GM10847 (cell line): ENCODE results near the gene CNTRL.

Source experiments
- POLR2A ChIP-seq: IDR thresholded peaks from 2 replicates; pipeline ENCODE4 v1.6.1; 2011; ENCODE audit not compliant: insufficient read length; ENCODE audit errors: extremely low read depth

CNTRL gene

DNA sequence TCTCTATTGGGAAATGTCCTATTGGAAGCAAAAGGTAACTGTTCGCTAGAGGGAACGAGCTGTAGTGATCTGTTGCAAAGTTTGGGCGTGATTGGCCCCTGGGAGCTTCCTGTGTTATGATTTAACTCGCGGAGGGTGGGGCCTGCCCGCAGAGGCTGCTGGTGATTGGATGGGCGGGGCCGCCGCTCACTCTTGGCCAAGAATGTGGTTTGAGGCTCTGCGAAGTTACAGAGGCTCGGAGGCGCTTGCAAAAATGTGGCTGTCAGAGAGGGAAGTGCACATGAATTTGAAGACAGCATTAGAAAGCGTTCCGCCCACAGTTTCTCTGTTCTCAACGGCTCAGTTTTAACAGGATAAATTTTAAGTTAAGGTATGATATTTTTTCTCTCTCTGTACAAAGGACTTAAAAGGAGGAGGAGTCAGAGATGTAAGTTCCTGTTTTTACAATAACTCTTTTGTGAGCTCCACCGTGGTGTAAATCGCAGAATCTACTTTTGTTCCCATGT, 46.9 kb downstream of the CNTRL start:
- TF ChIP-seq POLR2A, result peak; percentile 32

DNA sequence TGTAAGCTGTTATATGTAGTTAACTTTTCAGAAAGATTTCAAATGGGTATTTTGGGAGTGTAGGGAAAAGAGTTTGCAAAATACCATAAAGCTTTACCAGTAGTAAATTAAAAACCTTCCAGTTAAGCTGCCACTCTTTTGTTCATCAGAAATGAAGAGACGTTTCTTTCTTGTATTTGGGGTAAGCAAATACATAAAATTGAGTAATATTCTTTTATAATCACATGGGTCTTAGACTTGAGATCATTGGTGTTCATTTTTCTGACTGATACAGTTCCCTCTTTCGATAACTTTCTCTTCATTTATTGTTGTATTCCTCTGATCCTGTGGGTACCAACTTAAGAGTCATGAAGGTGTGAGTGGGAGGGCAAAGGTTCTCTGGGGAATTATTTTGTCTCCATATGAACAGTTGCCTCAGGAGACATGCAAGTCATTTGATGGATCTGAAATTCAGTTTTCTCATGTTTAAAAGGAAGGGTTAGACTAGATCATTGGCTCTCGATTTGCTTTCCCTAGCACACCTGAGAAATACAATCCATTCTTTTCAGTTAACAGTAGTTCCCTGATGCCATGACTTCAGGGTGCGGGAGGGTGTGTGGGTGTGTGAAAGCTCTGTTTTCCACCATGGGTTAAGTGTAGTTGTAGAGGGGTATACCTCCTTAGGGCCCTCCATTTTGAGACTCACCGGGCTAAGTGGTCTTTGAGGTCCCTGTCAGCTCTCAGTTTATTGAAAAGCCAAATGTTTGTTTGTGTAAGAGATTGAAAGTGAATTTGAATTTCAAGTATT, 47.7 kb downstream of the CNTRL start:
- no peak for TF ChIP-seq POLR2A

DNA sequence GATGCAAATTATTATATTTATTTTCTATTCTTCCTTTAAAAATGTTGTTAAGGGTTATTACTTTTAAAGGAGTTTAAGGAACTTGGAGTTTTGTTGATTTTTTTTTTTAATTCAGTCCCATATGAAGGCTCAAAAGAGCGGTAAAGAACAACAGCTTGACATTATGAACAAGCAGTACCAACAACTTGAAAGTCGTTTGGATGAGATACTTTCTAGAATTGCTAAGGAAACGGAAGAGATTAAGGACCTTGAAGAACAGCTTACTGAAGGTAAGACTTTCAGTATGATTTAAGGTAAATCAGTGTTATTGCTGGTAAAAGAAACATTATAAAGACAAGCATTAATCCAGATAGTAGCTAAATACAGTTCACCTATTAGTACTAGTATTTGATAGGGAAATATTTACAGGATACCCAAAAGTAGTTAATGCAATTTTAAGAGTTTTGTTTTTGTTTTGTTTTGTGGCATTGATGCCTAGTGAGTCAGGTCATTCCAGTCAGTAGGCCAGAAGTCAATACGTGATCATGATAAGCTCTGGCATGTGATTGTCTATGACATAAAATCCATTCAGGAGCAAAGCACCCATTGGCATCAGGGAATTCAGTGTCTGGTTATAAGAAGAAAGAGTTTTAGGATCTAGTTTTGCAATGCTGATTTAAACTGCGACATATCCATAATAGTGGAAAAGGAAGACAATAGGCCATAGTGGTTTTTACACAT, 49.2 kb downstream of the CNTRL start:
- no peak for TF ChIP-seq POLR2A

DNA sequence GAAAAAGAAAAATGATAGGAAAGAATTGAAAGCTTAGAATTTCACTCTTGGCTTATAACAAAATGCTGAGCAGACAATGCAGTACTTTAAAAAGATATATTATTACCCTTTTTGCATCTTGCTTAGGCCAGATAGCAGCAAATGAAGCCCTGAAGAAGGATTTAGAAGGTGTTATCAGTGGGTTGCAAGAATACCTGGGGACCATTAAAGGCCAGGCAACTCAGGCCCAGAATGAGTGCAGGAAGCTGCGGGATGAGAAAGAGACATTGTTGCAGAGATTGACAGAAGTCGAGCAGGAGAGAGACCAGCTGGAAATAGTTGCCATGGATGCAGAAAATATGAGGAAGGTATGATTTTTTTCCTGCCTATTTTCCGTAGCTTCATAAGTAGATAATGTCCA, 50.8 kb downstream of the CNTRL start:
- no peak for TF ChIP-seq POLR2A

DNA sequence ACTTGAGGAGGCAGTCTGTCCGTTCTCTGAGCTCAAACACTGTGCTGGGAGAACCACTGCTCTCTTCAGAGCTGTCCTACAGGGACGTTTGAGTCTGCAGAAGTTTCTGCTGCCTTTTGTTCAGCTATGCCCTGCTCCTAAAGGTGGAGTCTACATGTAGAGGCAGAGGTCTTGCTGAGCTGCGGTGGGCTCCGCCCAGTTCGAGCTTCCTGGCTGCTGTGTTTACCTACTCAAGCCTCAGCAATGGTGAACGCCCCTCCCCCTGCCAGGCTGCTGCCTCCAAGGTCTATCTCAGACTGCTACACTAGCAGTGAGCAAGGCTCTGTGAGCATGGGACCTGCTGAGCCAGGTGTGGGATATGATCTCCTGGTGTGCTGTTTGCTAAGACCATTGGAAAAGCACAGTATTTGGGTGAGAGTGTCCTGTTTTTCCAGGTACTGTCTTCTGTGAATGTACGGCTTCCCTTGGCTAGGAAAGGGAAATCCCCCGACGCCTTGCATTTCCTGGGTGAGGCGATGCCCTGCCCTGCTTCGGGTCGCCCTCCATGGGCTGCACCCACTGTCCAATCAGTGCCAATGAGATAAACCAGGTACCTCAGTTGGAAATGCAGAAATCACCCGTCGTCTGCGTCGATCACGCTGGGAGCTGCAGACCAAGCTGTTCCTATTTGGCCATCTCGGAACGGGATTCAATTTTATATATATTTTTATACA, 58.5 kb downstream of the CNTRL start:
- no peak for TF ChIP-seq POLR2A

GRCh38 chr9:121135642-121136041, 60.9 kb downstream of the CNTRL start:
- TF ChIP-seq POLR2A, result no peak

DNA sequence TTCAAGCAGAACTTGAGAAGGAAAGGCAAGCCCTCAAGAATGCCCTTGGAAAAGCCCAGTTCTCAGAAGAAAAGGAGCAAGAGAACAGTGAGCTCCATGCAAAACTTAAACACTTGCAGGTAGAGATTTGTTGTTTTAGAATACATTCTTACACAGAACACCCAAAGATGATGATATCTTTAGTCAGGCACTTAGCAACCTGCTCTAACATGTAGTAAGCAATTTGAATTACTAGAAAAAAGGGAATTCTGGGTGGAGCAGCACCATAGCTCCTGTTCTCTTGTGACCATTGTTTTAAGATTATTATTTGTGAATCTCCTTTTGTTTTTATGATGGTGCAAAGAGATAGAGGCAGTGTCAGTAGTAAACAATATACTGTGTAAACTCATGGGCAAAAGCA, 63.8 kb downstream of the CNTRL start:
- no peak for TF ChIP-seq POLR2A

DNA sequence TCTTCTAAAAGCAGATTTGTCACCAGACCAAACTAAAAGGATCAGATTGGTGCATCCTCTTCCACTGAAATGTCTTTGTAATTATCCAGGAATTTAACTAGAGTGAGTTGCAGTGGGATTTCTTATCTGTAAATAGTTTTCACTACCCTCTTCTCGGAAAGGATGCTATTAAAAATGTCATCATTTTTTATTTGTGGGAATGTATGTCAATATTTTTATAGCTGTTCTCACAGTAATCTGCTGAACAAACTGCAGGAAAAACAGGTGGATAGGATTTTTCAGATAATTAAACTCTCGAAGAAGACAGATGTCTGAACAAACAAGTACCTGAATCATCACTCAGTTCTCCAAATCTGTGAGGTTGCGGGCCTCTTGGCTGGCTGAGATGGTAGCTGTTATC, 64.2 kb downstream of the CNTRL start:
- TF ChIP-seq POLR2A, result no peak

DNA sequence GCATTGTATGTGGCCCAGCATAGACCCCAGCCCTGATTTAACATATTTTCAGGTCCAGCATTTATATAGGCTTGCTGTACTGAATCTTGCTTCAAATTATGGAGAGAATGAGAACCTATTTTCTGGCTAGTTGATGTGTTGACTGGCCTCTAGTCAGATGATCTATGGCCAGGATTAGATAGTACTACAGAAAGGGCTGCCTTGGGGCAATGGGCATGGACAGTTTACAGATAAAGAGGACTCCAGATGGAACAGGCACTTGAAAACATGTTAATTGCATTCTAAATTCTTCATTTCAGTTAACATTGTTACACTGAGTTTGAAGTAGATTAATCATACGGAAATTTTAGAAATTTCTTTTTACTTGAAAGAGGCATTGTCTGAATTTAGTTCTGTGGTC, 65.4 kb downstream of the CNTRL start:
- no peak for TF ChIP-seq POLR2A

DNA sequence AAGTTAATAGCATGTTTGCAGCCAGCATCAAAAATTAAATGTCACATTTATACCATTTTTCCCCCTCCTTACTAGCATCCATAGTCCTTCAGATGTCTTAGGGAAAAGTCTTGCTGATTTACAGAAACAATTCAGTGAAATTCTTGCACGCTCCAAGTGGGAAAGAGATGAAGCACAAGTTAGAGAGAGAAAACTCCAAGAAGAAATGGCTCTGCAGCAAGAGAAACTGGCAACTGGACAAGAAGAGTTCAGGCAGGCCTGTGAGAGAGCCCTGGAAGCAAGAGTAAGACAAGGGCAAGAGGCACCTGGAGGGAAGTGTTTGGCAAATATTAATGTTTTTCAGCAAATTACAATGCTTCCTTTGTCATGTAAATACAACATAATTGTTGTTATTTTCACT, 66.6 kb downstream of the CNTRL start:
- no peak for TF ChIP-seq POLR2A

DNA sequence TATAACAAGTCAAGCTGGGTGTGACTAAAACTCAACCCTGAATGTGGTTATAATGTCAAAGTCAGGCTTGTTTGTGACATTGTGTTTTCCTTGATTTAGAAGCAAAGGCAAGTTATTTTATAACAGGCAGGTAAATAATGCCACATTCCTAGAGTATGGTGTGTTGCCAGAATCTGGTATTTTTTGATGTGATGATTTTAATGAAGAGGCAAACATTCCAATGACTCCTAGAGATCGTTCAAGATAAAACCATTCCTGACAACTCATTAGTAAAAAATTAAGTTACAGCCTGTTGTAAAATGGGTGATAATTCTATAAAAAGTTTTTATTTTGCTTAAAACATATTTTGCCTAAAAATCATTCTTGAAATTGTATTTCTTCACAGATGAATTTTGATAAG, 67.0 kb downstream of the CNTRL start:
- no peak for TF ChIP-seq POLR2A

DNA sequence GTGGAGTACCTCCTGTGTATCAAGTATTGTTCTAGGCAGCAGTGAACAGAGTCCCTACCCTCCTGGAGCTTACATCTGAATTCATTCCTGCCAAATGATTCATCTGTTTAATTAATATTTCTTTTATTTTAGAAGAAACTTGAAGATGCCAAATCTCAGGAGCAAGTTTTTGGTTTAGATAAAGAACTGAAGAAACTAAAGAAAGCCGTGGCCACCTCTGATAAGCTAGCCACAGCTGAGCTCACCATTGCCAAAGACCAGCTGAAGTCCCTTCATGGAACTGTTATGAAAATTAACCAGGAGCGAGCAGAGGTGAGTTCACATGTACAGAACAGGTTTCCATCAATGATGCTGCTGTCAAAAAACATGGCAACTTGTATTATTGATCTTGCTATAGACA, 69.0 kb downstream of the CNTRL start:
- TF ChIP-seq POLR2A, result no peak

GRCh38 chr9:121144482-121144881, 69.7 kb downstream of the CNTRL start:
- TF ChIP-seq POLR2A, result no peak

GRCh38 chr9:121150188-121150587, 75.4 kb downstream of the CNTRL start:
- TF ChIP-seq POLR2A, result no peak

DNA sequence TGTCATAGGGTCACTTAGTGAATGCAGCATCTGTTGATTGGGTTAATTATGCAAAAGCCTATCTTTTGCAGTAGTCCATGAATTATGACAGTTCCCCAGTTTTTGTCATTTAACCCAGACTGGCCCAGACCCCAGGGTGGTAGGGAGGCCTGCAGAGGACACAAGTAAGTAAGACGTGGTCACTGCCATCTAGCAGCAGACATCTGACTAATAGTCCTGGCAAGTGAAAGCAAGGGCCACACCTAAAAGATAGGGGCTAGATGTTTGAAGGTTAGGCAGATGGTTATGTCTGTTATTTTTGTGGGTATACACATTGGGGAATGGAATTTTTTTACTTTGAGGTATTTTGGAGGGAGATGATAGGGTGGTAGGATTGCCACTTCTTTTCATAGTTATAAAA, 78.9 kb downstream of the CNTRL start:
- TF ChIP-seq POLR2A, result no peak

- no peak for TF ChIP-seq POLR2A
Measured at GRCh38 chr9:121154782-121155181, 80.0 kb downstream of the CNTRL start.
